Astrocyte (in vitro differentiated cells and primary cell): Measurements from ENCODE around the gene SHLD2.
"Not testable (repeated sequence)": the region's sequence is repeated elsewhere in the genome, so short reads cannot be mapped to it uniquely, and the experiment has no call there.

Experiments used
- EZH2 ChIP-seq: IDR thresholded peaks from 2 replicates; pipeline ENCODE4 v1.6.1; 2012; ENCODE audit warnings: mild to moderate bottlenecking, low read length, inconsistent platforms; ENCODE audit not compliant: insufficient read depth
- TF ChIP-seq, protein P1 (sequence below): IDR thresholded peaks from 2 replicates; pipeline ENCODE4 v1.5.1; 2011; ENCODE audit warnings: low read depth, mild to moderate bottlenecking, inconsistent platforms, low read length, moderate library complexity; ENCODE audit not compliant: insufficient read depth

DNA sequence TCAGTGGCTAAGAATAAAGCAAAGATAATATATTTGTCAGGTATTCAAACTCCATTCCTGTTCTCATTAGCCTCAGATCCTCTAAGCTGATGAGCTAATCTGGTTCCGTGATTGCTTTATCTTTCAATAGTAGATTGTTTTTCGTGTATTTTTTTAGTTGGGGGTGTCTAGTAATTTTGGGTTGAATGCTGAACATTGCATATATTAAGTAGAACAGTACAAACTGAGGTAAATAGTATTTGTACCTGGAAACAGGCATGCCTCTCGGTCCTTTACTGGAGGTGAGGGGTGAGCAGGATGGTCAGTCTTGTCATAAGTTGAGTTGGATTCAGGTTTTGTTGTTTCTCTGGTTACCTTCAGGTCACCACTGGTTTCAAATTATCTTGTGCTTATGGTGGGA lies 92.6 kb downstream of the SHLD2 start:
- TF ChIP-seq, protein P1, sequence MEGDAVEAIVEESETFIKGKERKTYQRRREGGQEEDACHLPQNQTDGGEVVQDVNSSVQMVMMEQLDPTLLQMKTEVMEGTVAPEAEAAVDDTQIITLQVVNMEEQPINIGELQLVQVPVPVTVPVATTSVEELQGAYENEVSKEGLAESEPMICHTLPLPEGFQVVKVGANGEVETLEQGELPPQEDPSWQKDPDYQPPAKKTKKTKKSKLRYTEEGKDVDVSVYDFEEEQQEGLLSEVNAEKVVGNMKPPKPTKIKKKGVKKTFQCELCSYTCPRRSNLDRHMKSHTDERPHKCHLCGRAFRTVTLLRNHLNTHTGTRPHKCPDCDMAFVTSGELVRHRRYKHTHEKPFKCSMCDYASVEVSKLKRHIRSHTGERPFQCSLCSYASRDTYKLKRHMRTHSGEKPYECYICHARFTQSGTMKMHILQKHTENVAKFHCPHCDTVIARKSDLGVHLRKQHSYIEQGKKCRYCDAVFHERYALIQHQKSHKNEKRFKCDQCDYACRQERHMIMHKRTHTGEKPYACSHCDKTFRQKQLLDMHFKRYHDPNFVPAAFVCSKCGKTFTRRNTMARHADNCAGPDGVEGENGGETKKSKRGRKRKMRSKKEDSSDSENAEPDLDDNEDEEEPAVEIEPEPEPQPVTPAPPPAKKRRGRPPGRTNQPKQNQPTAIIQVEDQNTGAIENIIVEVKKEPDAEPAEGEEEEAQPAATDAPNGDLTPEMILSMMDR: not testable (repeated sequence)
- TF ChIP-seq EZH2: not testable (repeated sequence)
